Sigmoid colon (tissue), 3 donors: ENCODE results near the gene GPRC5D.

Experiments
- POLR2A ChIP-seq, 2 donors: fragments of 450-650 bp; IDR thresholded peaks; one replicate each; pipeline ENCODE4 v1.6.1; 2016; ENCODE audit warnings: antibody characterized with exemption in 2 of 2, mild to moderate bottlenecking in 2 of 2, moderate library complexity in 2 of 2
- TF ChIP-seq, protein P1 (sequence below), 4 experiments: fragments of 450-650 bp in 3 of 4; fragments of 200-600 bp in 1 of 4; IDR thresholded peaks; one replicate each; pipeline ENCODE4 v1.5.1; 2016 to 2019; ENCODE audit warnings: antibody characterized with exemption in 4 of 4, mild to moderate bottlenecking in 3 of 4, moderate library complexity in 2 of 4

DNA sequence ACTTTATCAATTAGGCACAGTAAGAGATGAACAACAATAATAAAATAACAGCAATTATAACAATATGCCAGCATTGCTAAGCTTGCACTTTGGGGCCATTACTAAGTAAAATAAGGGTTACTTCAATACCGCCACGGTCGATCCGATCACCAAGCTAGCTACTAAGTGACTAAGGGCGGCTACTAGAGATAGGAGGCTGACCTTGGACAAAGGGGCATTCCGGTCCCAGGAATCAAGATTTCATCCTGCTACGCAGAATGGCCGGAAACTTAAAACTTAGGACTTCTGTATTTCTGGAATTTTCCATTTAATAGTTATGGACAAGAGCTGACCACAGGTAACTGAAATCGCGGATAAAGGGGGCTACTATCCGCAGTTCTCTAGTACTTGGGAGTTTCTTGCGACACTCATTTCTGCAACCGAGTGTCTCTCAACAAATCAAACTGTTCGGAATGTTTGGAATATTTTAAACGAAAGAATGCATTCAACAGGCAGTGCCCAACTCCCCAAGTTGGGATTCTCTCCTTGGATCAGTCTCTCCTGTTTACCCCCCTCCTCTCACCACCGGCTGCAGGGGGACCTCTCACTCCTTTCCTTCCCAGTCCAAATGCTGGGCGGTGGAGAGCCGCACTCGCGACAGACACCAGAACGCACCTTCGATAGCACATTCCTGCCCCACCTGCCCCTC lies 47.4 kb upstream of the GPRC5D start:
- no peak for TF ChIP-seq POLR2A (IDR thresholded peaks at IDR 0.05)
- TF ChIP-seq, protein P1, sequence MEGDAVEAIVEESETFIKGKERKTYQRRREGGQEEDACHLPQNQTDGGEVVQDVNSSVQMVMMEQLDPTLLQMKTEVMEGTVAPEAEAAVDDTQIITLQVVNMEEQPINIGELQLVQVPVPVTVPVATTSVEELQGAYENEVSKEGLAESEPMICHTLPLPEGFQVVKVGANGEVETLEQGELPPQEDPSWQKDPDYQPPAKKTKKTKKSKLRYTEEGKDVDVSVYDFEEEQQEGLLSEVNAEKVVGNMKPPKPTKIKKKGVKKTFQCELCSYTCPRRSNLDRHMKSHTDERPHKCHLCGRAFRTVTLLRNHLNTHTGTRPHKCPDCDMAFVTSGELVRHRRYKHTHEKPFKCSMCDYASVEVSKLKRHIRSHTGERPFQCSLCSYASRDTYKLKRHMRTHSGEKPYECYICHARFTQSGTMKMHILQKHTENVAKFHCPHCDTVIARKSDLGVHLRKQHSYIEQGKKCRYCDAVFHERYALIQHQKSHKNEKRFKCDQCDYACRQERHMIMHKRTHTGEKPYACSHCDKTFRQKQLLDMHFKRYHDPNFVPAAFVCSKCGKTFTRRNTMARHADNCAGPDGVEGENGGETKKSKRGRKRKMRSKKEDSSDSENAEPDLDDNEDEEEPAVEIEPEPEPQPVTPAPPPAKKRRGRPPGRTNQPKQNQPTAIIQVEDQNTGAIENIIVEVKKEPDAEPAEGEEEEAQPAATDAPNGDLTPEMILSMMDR (IDR thresholded peaks at IDR 0.05) = no peak
